DOHH2 (cell line): Measurements from ENCODE around the gene PRG3.

ENCODE experiments used
- EZH2phosphoT487 ChIP-seq: fragments of 200-600 bp; sonication (generic); IDR thresholded peaks from 2 replicates; pipeline ENCODE4 v1.6.1; 2017; ENCODE audit warnings: borderline replicate concordance, mild to moderate bottlenecking, antibody characterized with exemption, low read length, moderate library complexity, mixed read lengths
- TF ChIP-seq, protein P1 (sequence below): fragments of 200-600 bp; sonication (generic); IDR thresholded peaks from one replicate; pipeline ENCODE4 v1.5.1; 2014; ENCODE audit warnings: antibody characterized with exemption, mild to moderate bottlenecking, low read depth, low read length; ENCODE audit not compliant: poor library complexity, severe bottlenecking

- TF ChIP-seq, protein P1, sequence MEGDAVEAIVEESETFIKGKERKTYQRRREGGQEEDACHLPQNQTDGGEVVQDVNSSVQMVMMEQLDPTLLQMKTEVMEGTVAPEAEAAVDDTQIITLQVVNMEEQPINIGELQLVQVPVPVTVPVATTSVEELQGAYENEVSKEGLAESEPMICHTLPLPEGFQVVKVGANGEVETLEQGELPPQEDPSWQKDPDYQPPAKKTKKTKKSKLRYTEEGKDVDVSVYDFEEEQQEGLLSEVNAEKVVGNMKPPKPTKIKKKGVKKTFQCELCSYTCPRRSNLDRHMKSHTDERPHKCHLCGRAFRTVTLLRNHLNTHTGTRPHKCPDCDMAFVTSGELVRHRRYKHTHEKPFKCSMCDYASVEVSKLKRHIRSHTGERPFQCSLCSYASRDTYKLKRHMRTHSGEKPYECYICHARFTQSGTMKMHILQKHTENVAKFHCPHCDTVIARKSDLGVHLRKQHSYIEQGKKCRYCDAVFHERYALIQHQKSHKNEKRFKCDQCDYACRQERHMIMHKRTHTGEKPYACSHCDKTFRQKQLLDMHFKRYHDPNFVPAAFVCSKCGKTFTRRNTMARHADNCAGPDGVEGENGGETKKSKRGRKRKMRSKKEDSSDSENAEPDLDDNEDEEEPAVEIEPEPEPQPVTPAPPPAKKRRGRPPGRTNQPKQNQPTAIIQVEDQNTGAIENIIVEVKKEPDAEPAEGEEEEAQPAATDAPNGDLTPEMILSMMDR, result no peak
- TF ChIP-seq EZH2phosphoT487, result no peak
Measured at GRCh38 chr11:57338142-57338541, 42.8 kb downstream of the PRG3 start, which contains the start of gene P2RX3.
